Measurements from ENCODE around the gene RLF. TPM values are rescaled to one million over a fixed set of nuclear protein-coding genes. Genes with fewer than 3 reads are reported as not detected.

The RLF gene
- total RNA-seq (36.8 TPM), polyA plus RNA-seq (10 to 100 TPM in 1 of 4 donors, 1 to 10 TPM in 3; 7.8 to 12.2 (median 8.9) TPM)

DNA sequence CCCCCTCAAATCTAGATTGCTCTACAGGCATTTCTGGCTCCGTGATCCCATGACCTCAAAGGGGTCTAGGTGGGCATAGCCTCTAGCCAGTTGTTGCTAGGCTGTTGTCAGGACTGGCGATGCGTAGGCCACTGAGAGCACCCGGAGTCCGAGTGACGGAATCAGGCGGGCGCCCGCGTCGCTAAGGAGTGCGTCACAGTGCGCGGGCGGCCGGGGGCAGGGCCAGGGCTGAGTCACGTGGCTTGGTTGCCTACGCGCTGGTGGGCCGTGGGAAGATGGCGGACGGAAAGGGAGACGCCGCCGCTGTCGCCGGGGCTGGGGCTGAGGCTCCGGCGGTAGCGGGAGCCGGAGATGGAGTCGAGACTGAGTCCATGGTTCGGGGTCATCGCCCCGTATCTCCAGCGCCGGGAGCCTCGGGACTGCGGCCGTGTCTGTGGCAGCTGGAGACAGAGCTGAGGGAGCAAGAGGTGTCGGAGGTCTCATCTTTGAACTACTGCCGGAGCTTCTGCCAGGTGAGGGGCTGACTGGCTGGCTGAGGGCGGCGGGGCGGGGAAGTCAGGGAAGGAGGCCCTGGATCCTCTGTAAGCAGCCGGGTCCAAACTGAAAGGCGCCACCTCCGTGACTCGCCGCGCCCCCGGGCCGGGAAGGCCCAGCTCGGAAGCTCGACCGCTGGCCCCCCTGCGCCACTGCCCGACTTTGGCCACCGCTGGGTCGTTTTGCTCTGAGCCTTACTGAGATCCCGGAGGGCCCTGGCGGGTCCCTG is at the start of gene RLF:
RLF (plus strand) TSS at position 263 of the 763 bp plus-strand sequence; CDS start at position 276, 13 bp downstream.
- peaks cover 37% of the 10 kb centered on the region for H3K4me1 ChIP-seq (ENCODE audit: control insufficient read depth, insufficient read depth, low read length, poor library complexity, severe bottlenecking)
- ATAC-seq (ENCODE audit: low read depth in 2 of 2): peak; percentile 97 to 98
- Mint-ChIP-seq H3K27me3 (no peaks in the 10 kb centered on the region), H3K27ac (peak within 1 kb of the TSS in 1 of 3 donors; percentile 95), H3K36me3 (no peaks in the 10 kb centered on the region), H3K4me1 (peaks cover 8 to 20% (median 11%) of the 10 kb centered on the region in 4 donors), H3K4me3 (peak within 1 kb of the TSS in 1 of 4 donors; percentile 27), H3K9me3 (no peaks in the 10 kb centered on the region)
- no peaks in the 10 kb centered on the region for H3K9me3 ChIP-seq (ENCODE audit: control insufficient read depth in 2 of 2, low read length in 2 of 2)
- no peaks in the 10 kb centered on the region for H3K36me3 ChIP-seq (ENCODE audit: control insufficient read depth, insufficient read depth, low read length)
- H3K27me3 ChIP-seq (ENCODE audit: control insufficient read depth, insufficient read depth, low read length): peaks cover 2% of the 10 kb centered on the region
- DNase-seq: peak; percentile 92 to 97 (median 94)
- peak within 1 kb of the TSS; percentile 96 for H3K27ac ChIP-seq (ENCODE audit: insufficient read depth, low read length, poor library complexity, severe bottlenecking)
- peak within 1 kb of the TSS; percentile 100 for H3K4me3 ChIP-seq (ENCODE audit: low read depth, low read length)

DNA sequence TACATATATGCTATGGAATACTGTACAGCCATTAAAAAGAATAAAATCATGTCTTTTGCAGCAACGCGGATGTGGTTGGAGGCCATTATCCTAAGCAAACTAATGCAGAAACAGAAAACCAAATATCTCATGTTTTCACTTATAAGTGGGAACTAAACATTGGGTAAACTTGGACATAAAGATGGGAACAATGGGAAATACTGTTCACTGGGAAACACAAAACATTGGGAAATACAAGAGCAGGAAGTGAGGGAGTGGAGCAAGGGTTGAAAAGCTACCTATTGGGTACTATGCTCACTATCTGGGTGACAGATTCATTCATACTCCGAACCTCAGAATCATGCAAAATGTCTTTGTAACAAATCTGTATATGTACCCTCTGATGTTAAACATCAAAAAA is 46.8 kb upstream of the RLF start:
- ATAC-seq (ENCODE audit: low read depth in 2 of 2) (no peak), DNase-seq (no peak)
- no peak overlapping the region for H3K4me3 ChIP-seq (ENCODE audit: low read depth, low read length)
- no peak overlapping the region for H3K27ac ChIP-seq (ENCODE audit: insufficient read depth, low read length, poor library complexity, severe bottlenecking)
- H3K4me1 ChIP-seq (ENCODE audit: control insufficient read depth, insufficient read depth, low read length, poor library complexity, severe bottlenecking): no peaks in the 10 kb centered on the region
- H3K27ac Mint-ChIP-seq: no peak overlapping the region
- peaks cover 24% of the 10 kb centered on the region for H3K27me3 ChIP-seq (ENCODE audit: control insufficient read depth, insufficient read depth, low read length)
- peaks cover 48% of the 10 kb centered on the region for H3K27me3 Mint-ChIP-seq
- peaks cover 0 to 19% (median 9%) of the 10 kb centered on the region in 7 donors for H3K9me3 Mint-ChIP-seq
- H3K36me3 Mint-ChIP-seq: peaks cover 5% of the 10 kb centered on the region
- no peaks in the 10 kb centered on the region for H3K36me3 ChIP-seq (ENCODE audit: control insufficient read depth, insufficient read depth, low read length)
- peaks cover 10 to 25% of the 10 kb centered on the region in 2 experiments for H3K9me3 ChIP-seq (ENCODE audit: control insufficient read depth in 2 of 2, low read length in 2 of 2)
- no peaks in the 10 kb centered on the region for H3K4me1 Mint-ChIP-seq
- H3K4me3 Mint-ChIP-seq: no peak overlapping the region

DNA sequence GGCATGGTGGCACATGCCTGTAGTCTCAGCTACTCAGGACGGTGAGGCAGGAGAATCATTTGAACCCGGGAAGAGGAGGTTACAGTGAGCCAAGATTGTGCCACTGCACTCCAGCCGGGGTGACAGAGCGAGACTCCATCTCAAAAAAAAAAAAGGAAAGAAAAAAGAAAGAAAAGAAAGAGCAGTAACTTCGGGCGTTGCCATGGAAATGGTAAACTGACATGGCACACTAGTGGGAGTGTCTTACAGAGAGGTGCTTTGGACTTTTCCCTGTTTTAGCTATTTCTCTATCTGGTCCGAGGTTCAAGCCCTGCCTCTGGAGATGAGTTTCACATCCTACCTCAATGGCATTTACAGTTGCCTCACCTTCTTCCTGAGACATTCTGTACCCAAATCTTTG is 41.1 kb upstream of the RLF start:
- H3K4me3 ChIP-seq (ENCODE audit: low read depth, low read length): no peak overlapping the region
- peaks cover 72% of the 10 kb centered on the region for H3K27me3 Mint-ChIP-seq
- no peak overlapping the region for H3K27ac Mint-ChIP-seq
- ATAC-seq (ENCODE audit: low read depth in 2 of 2) (no peak), DNase-seq (no peak)
- H3K36me3 ChIP-seq (ENCODE audit: control insufficient read depth, insufficient read depth, low read length): no peaks in the 10 kb centered on the region
- no peak overlapping the region for H3K27ac ChIP-seq (ENCODE audit: insufficient read depth, low read length, poor library complexity, severe bottlenecking)
- peaks cover 18% of the 10 kb centered on the region for H3K27me3 ChIP-seq (ENCODE audit: control insufficient read depth, insufficient read depth, low read length)
- no peaks in the 10 kb centered on the region for H3K9me3 ChIP-seq (ENCODE audit: control insufficient read depth in 2 of 2, low read length in 2 of 2)
- no peaks in the 10 kb centered on the region for H3K4me1 ChIP-seq (ENCODE audit: control insufficient read depth, insufficient read depth, low read length, poor library complexity, severe bottlenecking)
- H3K36me3 Mint-ChIP-seq: no peaks in the 10 kb centered on the region
- no peak overlapping the region for H3K4me3 Mint-ChIP-seq
- no peaks in the 10 kb centered on the region for H3K4me1 Mint-ChIP-seq
- no peaks in the 10 kb centered on the region for H3K9me3 Mint-ChIP-seq

- Histone ChIP-seq H3K27me3 (ENCODE audit: control insufficient read depth, insufficient read depth, low read length) (peaks cover 12% of the 10 kb centered on the region), H3K4me3 (ENCODE audit: low read depth, low read length) (no peak overlapping the region), H3K27ac (ENCODE audit: insufficient read depth, low read length, poor library complexity, severe bottlenecking) (no peak overlapping the region), H3K9me3 (ENCODE audit: control insufficient read depth in 2 of 2, low read length in 2 of 2) (no peaks in the 10 kb centered on the region), H3K4me1 (ENCODE audit: control insufficient read depth, insufficient read depth, low read length, poor library complexity, severe bottlenecking) (no peaks in the 10 kb centered on the region), H3K36me3 (ENCODE audit: control insufficient read depth, insufficient read depth, low read length) (no peaks in the 10 kb centered on the region)
- no peaks in the 10 kb centered on the region for H3K36me3 Mint-ChIP-seq
- no peaks in the 10 kb centered on the region for H3K9me3 Mint-ChIP-seq
- no peak overlapping the region for H3K4me3 Mint-ChIP-seq
- DNase-seq (no peak), ATAC-seq (ENCODE audit: low read depth in 2 of 2) (no peak)
- no peaks in the 10 kb centered on the region for H3K4me1 Mint-ChIP-seq
- peaks cover 55% of the 10 kb centered on the region for H3K27me3 Mint-ChIP-seq
- no peak overlapping the region for H3K27ac Mint-ChIP-seq
These were observed 38.3 kb upstream of the RLF start for GRCh38 chr1:40122855-40123254.

GRCh38 chr1:40130892-40131291 is 30.3 kb upstream of the RLF start:
- Histone ChIP-seq H3K4me1 (ENCODE audit: control insufficient read depth, insufficient read depth, low read length, poor library complexity, severe bottlenecking) (no peaks in the 10 kb centered on the region), H3K36me3 (ENCODE audit: control insufficient read depth, insufficient read depth, low read length) (no peaks in the 10 kb centered on the region), H3K4me3 (ENCODE audit: low read depth, low read length) (no peak overlapping the region), H3K9me3 (ENCODE audit: control insufficient read depth in 2 of 2, low read length in 2 of 2) (no peaks in the 10 kb centered on the region), H3K27me3 (ENCODE audit: control insufficient read depth, insufficient read depth, low read length) (peaks cover 2% of the 10 kb centered on the region), H3K27ac (ENCODE audit: insufficient read depth, low read length, poor library complexity, severe bottlenecking) (no peak overlapping the region)
- DNase-seq (no peak), ATAC-seq (ENCODE audit: low read depth in 2 of 2) (no peak)
- Mint-ChIP-seq H3K4me1 (peaks cover 0 to 2% (median 0%) of the 10 kb centered on the region in 4 donors), H3K27me3 (peaks cover 20% of the 10 kb centered on the region), H3K36me3 (no peaks in the 10 kb centered on the region), H3K4me3 (no peak overlapping the region), H3K9me3 (no peaks in the 10 kb centered on the region), H3K27ac (no peak overlapping the region)

DNA sequence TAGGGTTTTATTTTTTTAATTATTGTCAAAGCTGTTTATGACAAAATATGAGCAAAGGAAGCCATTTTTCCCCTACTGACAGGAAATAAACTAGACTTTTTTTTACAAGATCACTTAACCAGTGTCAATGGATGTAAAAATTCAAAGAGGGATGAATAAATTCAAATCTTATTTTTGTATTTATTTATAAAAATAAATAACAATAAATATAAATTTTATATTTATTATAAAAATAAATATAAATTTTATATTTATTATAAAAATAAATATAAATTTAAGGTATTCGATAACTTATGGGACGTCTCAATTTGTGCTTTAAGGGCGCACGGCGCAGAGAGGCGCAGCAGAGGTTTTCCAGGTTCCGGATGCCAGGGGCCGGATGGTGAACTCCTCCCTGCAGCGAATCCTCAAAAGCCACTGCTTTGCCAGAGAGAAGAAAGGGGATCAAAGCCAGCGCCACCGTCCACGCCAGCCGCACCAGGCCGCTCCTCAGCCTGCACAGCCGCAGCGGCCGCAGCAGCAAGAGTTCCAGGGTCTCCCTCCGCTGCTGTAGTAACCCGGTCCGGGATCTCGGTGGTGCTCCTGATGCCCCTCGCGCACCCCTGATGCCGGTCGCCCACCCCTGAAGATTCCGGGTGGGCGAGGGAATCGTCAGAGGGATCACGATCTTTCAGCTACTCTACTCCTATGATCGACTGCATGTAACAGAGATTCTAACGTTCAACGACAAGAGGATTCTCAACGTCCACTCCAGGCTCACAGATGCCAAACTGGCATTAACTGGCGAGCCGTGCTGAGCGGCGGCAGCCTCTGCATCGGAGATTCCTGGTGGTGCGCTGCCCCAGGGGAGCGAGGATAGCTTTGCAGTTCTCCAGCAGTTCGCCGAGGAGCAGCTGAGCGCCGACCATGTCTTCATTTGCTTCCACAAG is 28.5 kb upstream of the RLF start:
- ATAC-seq (ENCODE audit: low read depth in 2 of 2): no peak
- no peaks in the 10 kb centered on the region for H3K36me3 ChIP-seq (ENCODE audit: control insufficient read depth, insufficient read depth, low read length)
- no peak overlapping the region for H3K4me3 ChIP-seq (ENCODE audit: low read depth, low read length)
- no peaks in the 10 kb centered on the region for H3K36me3 Mint-ChIP-seq
- H3K27ac Mint-ChIP-seq: no peak overlapping the region
- no peak overlapping the region for H3K27ac ChIP-seq (ENCODE audit: insufficient read depth, low read length, poor library complexity, severe bottlenecking)
- no peak overlapping the region for H3K4me3 Mint-ChIP-seq
- peaks cover 4% of the 10 kb centered on the region for H3K27me3 ChIP-seq (ENCODE audit: control insufficient read depth, insufficient read depth, low read length)
- H3K4me1 Mint-ChIP-seq: peaks cover 0 to 2% (median 0%) of the 10 kb centered on the region in 4 donors
- peaks cover 25% of the 10 kb centered on the region for H3K27me3 Mint-ChIP-seq
- H3K9me3 Mint-ChIP-seq: no peaks in the 10 kb centered on the region
- no peaks in the 10 kb centered on the region for H3K4me1 ChIP-seq (ENCODE audit: control insufficient read depth, insufficient read depth, low read length, poor library complexity, severe bottlenecking)
- DNase-seq: no peak
- no peaks in the 10 kb centered on the region for H3K9me3 ChIP-seq (ENCODE audit: control insufficient read depth in 2 of 2, low read length in 2 of 2)

GRCh38 chr1:40133312-40133665 is 27.9 kb upstream of the RLF start:
- Mint-ChIP-seq H3K4me3 (no peak overlapping the region), H3K36me3 (no peaks in the 10 kb centered on the region), H3K4me1 (peaks cover 0 to 2% (median 0%) of the 10 kb centered on the region in 4 donors), H3K27me3 (peaks cover 26% of the 10 kb centered on the region), H3K27ac (no peak overlapping the region), H3K9me3 (no peaks in the 10 kb centered on the region)
- peaks cover 4% of the 10 kb centered on the region for H3K27me3 ChIP-seq (ENCODE audit: control insufficient read depth, insufficient read depth, low read length)
- ATAC-seq (ENCODE audit: low read depth in 2 of 2) (no peak), DNase-seq (no peak)
- H3K27ac ChIP-seq (ENCODE audit: insufficient read depth, low read length, poor library complexity, severe bottlenecking): no peak overlapping the region
- H3K4me1 ChIP-seq (ENCODE audit: control insufficient read depth, insufficient read depth, low read length, poor library complexity, severe bottlenecking): no peaks in the 10 kb centered on the region
- no peaks in the 10 kb centered on the region for H3K36me3 ChIP-seq (ENCODE audit: control insufficient read depth, insufficient read depth, low read length)
- no peaks in the 10 kb centered on the region for H3K9me3 ChIP-seq (ENCODE audit: control insufficient read depth in 2 of 2, low read length in 2 of 2)
- H3K4me3 ChIP-seq (ENCODE audit: low read depth, low read length): no peak overlapping the region

Measured in CD4-positive, CD25-positive, alpha-beta regulatory T cell (primary cell).